Muscle of leg (tissue), 11 donors: Measurements from ENCODE around the gene PTPN3. TPM values are rescaled to one million over a fixed set of nuclear protein-coding genes. Genes with fewer than 3 reads are reported as not detected.

Source experiments
- DNase-seq: peaks from one replicate; pipeline ENCODE4 v3.0.0; 2013
- H3K27ac ChIP-seq: one replicate; pipeline ENCODE4 v1.5.1; 2013; ENCODE audit warnings: mild to moderate bottlenecking, low read length, control low read depth
- H3K27me3 ChIP-seq: one replicate; pipeline ENCODE4 v1.6.1; 2013; ENCODE audit warnings: low read length; ENCODE audit not compliant: control insufficient read depth, insufficient read depth
- H3K36me3 ChIP-seq: one replicate; pipeline ENCODE4 v1.6.1; 2013; ENCODE audit warnings: low read length; ENCODE audit not compliant: control insufficient read depth, insufficient read depth
- H3K4me1 ChIP-seq: one replicate; pipeline ENCODE4 v1.6.1; 2013; ENCODE audit warnings: low read length; ENCODE audit not compliant: control insufficient read depth, insufficient read depth
- H3K4me3 ChIP-seq: one replicate; pipeline ENCODE4 v1.5.1; 2013; ENCODE audit warnings: low read length, control low read depth
- H3K9me3 ChIP-seq: replicated peaks from 2 replicates; pipeline ENCODE4 v1.6.1; 2013; ENCODE audit warnings: low read depth, low read length; ENCODE audit not compliant: control insufficient read depth
- WGBS: methylation state at CpG from one replicate; pipeline ENCODE4 v1.1.5; 2013; ENCODE audit warnings: missing lambda C conversion rate; ENCODE audit not compliant: insufficient coverage; 5-methylcytosine and 5-hydroxymethylcytosine counted together
- polyA plus RNA-seq, 8 donors: library from polyadenylated mRNA; unstranded; fragments of 120-200 nt; gene quantifications; one replicate each; pipeline versions ENCODE4 v1.2.1 to v1.2.3, GENCODE V29; 2013; ENCODE audit warnings: inconsistent platforms in 1 of 8, low replicate concordance in 1 of 8; ENCODE audit not compliant: insufficient read length in 8 of 8, insufficient read depth in 1 of 8
- total RNA-seq: library from RNA; stranded (reverse); fragments of 120-200 nt; gene quantifications from one replicate; pipeline ENCODE4 v1.2.4, GENCODE V29; 2013

The PTPN3 gene
- total and polyA plus RNA-seq, 9 donors: 2.0 to 5.6 (median 3.3) TPM

GRCh38 chr9:109507421-109507838, 9.3 kb upstream of the PTPN3 start:
- no peak for DNase-seq
- Histone ChIP-seq H3K36me3 (no peaks in the 10 kb centered on the region), H3K9me3 (no peaks in the 10 kb centered on the region), H3K4me1 (no peaks in the 10 kb centered on the region), H3K27ac (no peak overlapping the region), H3K27me3 (peaks cover 15% of the 10 kb centered on the region), H3K4me3 (no peak overlapping the region)
- WGBS: 79% methylated on average over 6 of the region's 9 CpGs

DNA sequence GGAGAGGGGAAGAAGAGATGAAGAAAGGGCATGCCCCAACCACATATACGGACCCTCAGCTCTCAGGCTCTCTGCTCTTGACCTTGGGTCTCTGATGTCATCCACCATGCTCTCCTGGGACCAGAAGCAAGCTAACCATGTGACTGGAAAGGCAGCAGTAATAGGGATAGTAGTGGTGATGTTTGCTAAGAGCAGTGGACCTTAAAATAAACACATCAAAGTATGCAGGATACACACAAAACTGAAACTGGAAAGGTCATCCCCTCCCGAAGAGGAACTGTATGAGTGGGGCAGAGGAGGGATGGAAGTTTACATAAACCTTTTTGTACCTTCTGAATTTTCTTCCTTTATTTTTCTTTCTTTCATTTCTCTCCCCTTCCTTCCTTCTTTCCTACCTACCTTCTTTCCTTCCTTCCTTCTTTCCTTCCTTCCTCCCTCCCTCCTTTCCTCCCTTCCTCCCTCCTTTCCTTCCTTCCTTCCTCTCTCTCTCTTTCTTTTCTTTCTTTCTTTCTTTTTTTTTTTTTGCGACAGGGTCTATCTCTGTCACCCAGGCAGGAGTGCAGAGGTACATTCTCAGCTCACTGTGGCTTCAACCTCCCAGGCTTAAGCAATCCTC, 8.1 kb upstream of the PTPN3 start:
- no peak overlapping the region for H3K27ac ChIP-seq
- H3K27me3 ChIP-seq: peaks cover 24% of the 10 kb centered on the region
- no peaks in the 10 kb centered on the region for H3K36me3 ChIP-seq
- DNase-seq: no peak
- no peak overlapping the region for H3K4me3 ChIP-seq
- WGBS: no CpG with 5 or more reads among the region's 3 CpGs
- H3K4me1 ChIP-seq: no peaks in the 10 kb centered on the region
- H3K9me3 ChIP-seq: no peaks in the 10 kb centered on the region

GRCh38 chr9:109504689-109505088, 6.6 kb upstream of the PTPN3 start:
- 62% methylated on average over 2 of the region's 5 CpGs for WGBS
- peaks cover 2% of the 10 kb centered on the region for H3K4me1 ChIP-seq

GRCh38 chr9:109500421-109500974, 2.4 kb upstream of the PTPN3 start:
- Histone ChIP-seq H3K9me3 (no peaks in the 10 kb centered on the region), H3K4me3 (no peak overlapping the region), H3K36me3 (no peaks in the 10 kb centered on the region), H3K27ac (no peak overlapping the region), H3K27me3 (peaks cover 60% of the 10 kb centered on the region), H3K4me1 (peaks cover 13% of the 10 kb centered on the region)
- 60% methylated on average over 1 of the region's 5 CpGs for WGBS
- DNase-seq: no peak

More at GRCh38 chr9:109504689-109505088, 6.6 kb upstream of the PTPN3 start:
- H3K4me3 ChIP-seq: no peak overlapping the region
- no peaks in the 10 kb centered on the region for H3K9me3 ChIP-seq
- DNase-seq: no peak
- H3K27ac ChIP-seq: no peak overlapping the region
- H3K27me3 ChIP-seq: peaks cover 33% of the 10 kb centered on the region
- H3K36me3 ChIP-seq: no peaks in the 10 kb centered on the region

- H3K4me1 ChIP-seq: peaks cover 13% of the 10 kb centered on the region
- peak; percentile 51 for DNase-seq
- WGBS: 1% methylated on average over 41 of the region's 56 CpGs
- no peak overlapping the region for H3K27ac ChIP-seq
- H3K27me3 ChIP-seq: peaks cover 64% of the 10 kb centered on the region
- H3K36me3 ChIP-seq: no peaks in the 10 kb centered on the region
- no peaks in the 10 kb centered on the region for H3K9me3 ChIP-seq
- peak overlapping the region; percentile 21 for H3K4me3 ChIP-seq
Measured at GRCh38 chr9:109499631-109500410, 1.7 kb upstream of the PTPN3 start.

- Histone ChIP-seq H3K27ac (no peak overlapping the region), H3K27me3 (peaks cover 63% of the 10 kb centered on the region), H3K36me3 (no peaks in the 10 kb centered on the region), H3K9me3 (no peaks in the 10 kb centered on the region), H3K4me3 (peak overlapping the region; percentile 21), H3K4me1 (peaks cover 13% of the 10 kb centered on the region)
- no peak for DNase-seq
- WGBS: 24% methylated on average over 9 of the region's 12 CpGs
Measured at GRCh38 chr9:109499093-109499630, 1.1 kb upstream of the PTPN3 start.

DNA sequence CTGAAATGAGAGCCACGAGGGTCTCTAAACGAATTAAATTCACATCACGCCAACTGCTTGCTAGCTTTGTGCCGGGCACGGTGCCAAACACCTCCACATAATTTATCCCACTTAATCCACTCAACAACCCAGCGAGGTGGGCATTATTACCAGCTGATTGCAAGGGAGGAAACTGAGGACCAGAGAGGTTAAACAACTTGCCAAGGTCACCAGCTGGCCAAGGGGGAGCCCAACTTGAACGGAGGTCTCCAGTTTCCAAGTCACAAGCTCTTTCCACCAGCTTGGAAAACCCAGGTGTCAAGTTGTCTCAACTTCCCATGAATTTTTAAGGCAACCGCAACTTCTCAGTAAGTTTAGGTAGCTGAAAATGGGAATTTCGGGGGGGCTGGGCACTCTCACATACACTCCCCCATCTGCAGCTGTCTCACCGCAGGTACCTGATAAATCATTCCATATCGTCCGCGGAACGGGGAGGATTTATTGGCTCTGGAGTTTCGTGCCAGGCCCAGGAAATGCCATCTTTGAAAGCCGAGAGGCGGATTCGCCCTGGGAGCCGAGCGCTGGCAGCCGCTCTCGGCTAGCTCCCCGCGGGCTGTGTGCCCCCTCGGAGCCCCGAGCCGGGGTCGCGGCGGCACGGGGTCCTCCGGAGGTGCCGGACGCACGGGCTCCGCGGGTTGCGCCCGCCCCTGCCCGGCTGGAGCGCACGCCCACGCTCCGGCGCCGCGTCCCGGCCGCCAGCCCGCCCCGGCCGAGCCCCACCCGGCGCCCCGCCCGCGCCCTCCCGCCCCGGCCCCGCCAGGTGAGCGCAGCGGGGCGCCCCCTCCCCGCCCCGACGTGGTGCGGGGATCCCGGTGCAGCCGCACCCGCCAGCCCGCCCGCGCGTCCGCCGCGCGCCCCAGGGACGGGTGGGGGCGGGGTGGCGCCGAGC, 617 bp downstream of the PTPN3 start:
- Histone ChIP-seq H3K4me3 (peak overlapping the region; percentile 40), H3K27me3 (peaks cover 56% of the 10 kb centered on the region), H3K27ac (no peak overlapping the region), H3K4me1 (peaks cover 13% of the 10 kb centered on the region), H3K9me3 (no peaks in the 10 kb centered on the region), H3K36me3 (no peaks in the 10 kb centered on the region)
- peak; percentile 65 for DNase-seq
- 1% methylated on average over 69 of the region's 82 CpGs for WGBS

- H3K4me3 ChIP-seq: no peak overlapping the region
- H3K27me3 ChIP-seq: peaks cover 50% of the 10 kb centered on the region
- H3K36me3 ChIP-seq: no peaks in the 10 kb centered on the region
- peak; percentile 86 for DNase-seq
- WGBS: 52% methylated on average over 3 of the region's 4 CpGs
- H3K27ac ChIP-seq: peak overlapping the region; percentile 33
- H3K9me3 ChIP-seq: no peaks in the 10 kb centered on the region
- H3K4me1 ChIP-seq: peaks cover 13% of the 10 kb centered on the region
Measured at GRCh38 chr9:109496841-109497225, 1.3 kb downstream of the PTPN3 start.

DNA sequence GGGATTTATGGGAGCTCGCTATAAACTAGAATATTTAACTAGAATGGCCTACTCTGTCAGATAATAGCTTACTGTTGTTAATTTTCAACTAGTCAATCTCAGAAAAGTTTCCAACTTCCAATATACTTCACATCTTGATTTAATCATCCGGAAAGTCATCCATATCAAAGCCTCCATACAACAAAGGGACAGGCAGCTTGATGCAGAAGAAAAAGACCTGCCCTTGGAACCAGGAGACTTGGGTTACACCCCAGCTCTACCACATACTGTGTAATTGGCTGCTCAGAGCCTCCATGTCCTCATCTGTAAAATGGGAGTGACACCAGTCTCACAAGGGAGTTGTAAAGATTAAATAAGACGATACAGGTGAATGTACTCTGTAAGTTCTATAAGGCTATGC, 1.9 kb downstream of the PTPN3 start:
- Histone ChIP-seq H3K9me3 (no peaks in the 10 kb centered on the region), H3K36me3 (no peaks in the 10 kb centered on the region), H3K27ac (no peak overlapping the region), H3K4me3 (no peak overlapping the region), H3K27me3 (peaks cover 46% of the 10 kb centered on the region), H3K4me1 (peaks cover 13% of the 10 kb centered on the region)
- no CpG with 5 or more reads among the region's 3 CpGs for WGBS
- DNase-seq: no peak
